HepG2 (cell line): ENCODE measurements around the gene CAPN2. TPM values are rescaled to one million over a fixed set of nuclear protein-coding genes. Genes with fewer than 3 reads are reported as not detected.

ENCODE experiments used
- BCL6 ChIP-seq: IDR thresholded peaks from 2 replicates; pipeline ENCODE4 v1.6.1; 2016; ENCODE audit warnings: missing genetic modification reagents, missing compliant biosample characterization
- CHCHD3 ChIP-seq: sonication (generic); formaldehyde crosslinking; IDR thresholded peaks from 2 replicates; pipeline ENCODE4 v1.8.0; 2022; ENCODE audit warnings: mild to moderate bottlenecking, missing genetic modification reagents, moderate library complexity
- ETV6 ChIP-seq: sonication (generic); formaldehyde crosslinking; conservative IDR thresholded peaks from 2 replicates; pipeline ENCODE4 v1.4.0; 2020; ENCODE audit warnings: missing genetic modification reagents
- FOXJ3 ChIP-seq: sonication (generic); formaldehyde crosslinking; IDR thresholded peaks from 2 replicates; pipeline ENCODE4 v1.4.0; 2020; ENCODE audit warnings: missing genetic modification reagents, mild to moderate bottlenecking, borderline replicate concordance
- GATAD2A ChIP-seq: IDR thresholded peaks from 2 replicates; pipeline ENCODE4 v1.6.1; 2016
- HNRNPUL1 ChIP-seq: fragments of 200-400 bp; formaldehyde crosslinking; IDR thresholded peaks from 2 replicates; pipeline ENCODE4 v1.6.1; 2017; ENCODE audit warnings: low read depth, mild to moderate bottlenecking, low read length, moderate library complexity
- KMT2A ChIP-seq: sonication (generic); formaldehyde crosslinking; IDR thresholded peaks from 2 replicates; pipeline ENCODE4 v1.4.0; 2020; ENCODE audit warnings: missing genetic modification reagents
- MTERF4 ChIP-seq: sonication (generic); formaldehyde crosslinking; IDR thresholded peaks from 2 replicates; pipeline ENCODE4 v1.8.0; 2023; ENCODE audit warnings: mild to moderate bottlenecking, missing genetic modification reagents
- PRMT3 ChIP-seq: sonication (generic); formaldehyde crosslinking; IDR thresholded peaks from 2 replicates; pipeline ENCODE4 v1.8.1; 2022; ENCODE audit warnings: low read depth, mild to moderate bottlenecking, moderate library complexity, missing genetic modification reagents, borderline replicate concordance
- RFX5 ChIP-seq: IDR thresholded peaks from 2 replicates; pipeline ENCODE4 v1.6.1; 2011; ENCODE audit warnings: low read depth, low read length, improper control_type of control experiment
- RFXAP ChIP-seq: sonication (generic); formaldehyde crosslinking; IDR thresholded peaks from 2 replicates; pipeline ENCODE4 v1.4.0; 2020; ENCODE audit warnings: missing genetic modification reagents, borderline replicate concordance
- SOX5 ChIP-seq: IDR thresholded peaks from 2 replicates; pipeline ENCODE4 v1.6.1; 2016; ENCODE audit warnings: borderline replicate concordance
- TMF1 ChIP-seq: sonication (generic); formaldehyde crosslinking; IDR thresholded peaks from 2 replicates; pipeline ENCODE4 v1.8.1; 2022; ENCODE audit warnings: low read depth, missing genetic modification reagents
- ZFX ChIP-seq: sonication (generic); formaldehyde crosslinking; IDR thresholded peaks from 2 replicates; pipeline ENCODE4 v1.4.0; 2020; ENCODE audit warnings: mild to moderate bottlenecking, low read depth, missing genetic modification reagents, moderate library complexity
- ZNF12 ChIP-seq: sonication (generic); formaldehyde crosslinking; IDR thresholded peaks from 2 replicates; pipeline ENCODE4 v1.5.0; 2020; ENCODE audit warnings: missing genetic modification reagents
- ZNF142 ChIP-seq: sonication (generic); formaldehyde crosslinking; IDR thresholded peaks from 2 replicates; pipeline ENCODE4 v1.4.0; 2020; ENCODE audit warnings: missing genetic modification reagents
- ZNF354B ChIP-seq: sonication (generic); formaldehyde crosslinking; IDR thresholded peaks from 2 replicates; pipeline ENCODE4 v1.8.0; 2022; ENCODE audit warnings: mild to moderate bottlenecking, missing genetic modification reagents
- ZNF546 ChIP-seq: sonication (generic); formaldehyde crosslinking; conservative IDR thresholded peaks from 2 replicates; pipeline ENCODE4 v1.8.1; 2023; ENCODE audit warnings: mild to moderate bottlenecking, missing genetic modification reagents
- ZNF83 ChIP-seq: sonication (generic); formaldehyde crosslinking; IDR thresholded peaks from 2 replicates; pipeline ENCODE4 v1.4.0; 2020; ENCODE audit warnings: missing genetic modification reagents, mild to moderate bottlenecking, borderline replicate concordance
- polyA plus RNA-seq, 8 experiments: library from polyadenylated mRNA; depleted of rRNA in 3 of 8; stranded (reverse) in 7 of 8; unstranded in 1 of 8; fragments of >200 nt; fragmentation: Illumina TruSeq in 4 of 8; extraction: Trizol in 4 of 8; gene quantifications; 2 replicates each; pipeline versions ENCODE4 v1.2.1 to v1.2.3, GENCODE V29; 2011 to 2016; ENCODE audit warnings: low read depth in 4 of 8, missing spikeins in 1 of 8, mixed read lengths in 1 of 8; ENCODE audit not compliant: insufficient read depth in 1 of 8
- total RNA-seq, 5 experiments: library from RNA; depleted of rRNA; stranded (reverse); fragments of >200 nt; fragmentation: Illumina TruSeq; extraction: Trizol; gene quantifications; 2 replicates each; pipeline ENCODE4 v1.2.3, GENCODE V29; 2016; ENCODE audit warnings: low read depth in 1 of 5
- TF ChIP-seq, protein P1 (sequence below): sonication (generic); formaldehyde crosslinking; conservative IDR thresholded peaks from 2 replicates; pipeline ENCODE4 v1.8.0; 2022; ENCODE audit warnings: mild to moderate bottlenecking, moderate library complexity, missing genetic modification reagents
- TF ChIP-seq, protein P2 (sequence below): sonication (generic); formaldehyde crosslinking; IDR thresholded peaks from 2 replicates; pipeline ENCODE4 v1.9.0; 2022; ENCODE audit warnings: low read depth, missing genetic modification reagents

Gene CAPN2
- total and polyA plus RNA-seq, 2 of the 13 experiments (the other 11 are each of a cell fraction or from before 2014, with no cell fraction given) = 6.2 to 7.4 TPM

DNA sequence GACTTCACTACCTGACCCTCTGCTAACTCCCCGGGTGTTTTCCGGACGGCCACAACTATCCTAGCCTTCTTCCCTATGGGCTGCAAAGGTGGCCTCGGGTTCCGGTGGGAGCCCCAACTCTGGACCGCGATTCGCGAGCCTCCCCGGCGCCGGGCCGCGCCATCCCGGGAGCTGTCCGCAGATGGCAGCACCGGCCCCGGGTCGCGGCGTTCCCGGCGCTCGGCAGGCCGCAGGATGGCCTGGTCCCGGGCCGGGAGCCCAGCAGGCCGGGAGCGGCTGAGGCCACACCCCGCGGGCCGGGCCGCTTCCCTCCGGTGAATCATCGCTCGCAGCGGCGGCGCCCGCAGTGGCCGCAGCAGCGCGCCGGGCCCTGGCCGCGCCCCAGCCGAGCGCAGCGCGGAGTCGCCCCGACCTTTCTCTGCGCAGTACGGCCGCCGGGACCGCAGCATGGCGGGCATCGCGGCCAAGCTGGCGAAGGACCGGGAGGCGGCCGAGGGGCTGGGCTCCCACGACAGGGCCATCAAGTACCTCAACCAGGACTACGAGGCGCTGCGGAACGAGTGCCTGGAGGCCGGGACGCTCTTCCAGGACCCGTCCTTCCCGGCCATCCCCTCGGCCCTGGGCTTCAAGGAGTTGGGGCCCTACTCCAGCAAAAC is at the start of gene CAPN2 (continued):
- no peak for TF ChIP-seq ETV6
- no peak for TF ChIP-seq ZNF83 (CRISPR knock-in tag)
- peak; percentile 55; the same call in 1 of the 2 replicates for TF ChIP-seq ZNF142 (CRISPR knock-in tag)
- no peak for TF ChIP-seq SOX5 (CRISPR knock-in tag)
- TF ChIP-seq RFXAP (CRISPR knock-in tag) = no peak
- TF ChIP-seq PRMT3 (CRISPR knock-in tag) = peak; percentile 87
- no peak for TF ChIP-seq BCL6 (CRISPR knock-in tag)
- no peak for TF ChIP-seq RFX5
- TF ChIP-seq KMT2A = peak; percentile 43; the same call in 1 of the 2 replicates
- no peak for TF ChIP-seq GATAD2A (CRISPR knock-in tag)
- peak; percentile 41; the same call in 1 of the 2 replicates for TF ChIP-seq TMF1 (CRISPR knock-in tag)
- no peak for TF ChIP-seq FOXJ3 (CRISPR knock-in tag)
- no peak for TF ChIP-seq HNRNPUL1
- TF ChIP-seq ZNF354B (CRISPR knock-in tag) = no peak
- TF ChIP-seq, protein P1, sequence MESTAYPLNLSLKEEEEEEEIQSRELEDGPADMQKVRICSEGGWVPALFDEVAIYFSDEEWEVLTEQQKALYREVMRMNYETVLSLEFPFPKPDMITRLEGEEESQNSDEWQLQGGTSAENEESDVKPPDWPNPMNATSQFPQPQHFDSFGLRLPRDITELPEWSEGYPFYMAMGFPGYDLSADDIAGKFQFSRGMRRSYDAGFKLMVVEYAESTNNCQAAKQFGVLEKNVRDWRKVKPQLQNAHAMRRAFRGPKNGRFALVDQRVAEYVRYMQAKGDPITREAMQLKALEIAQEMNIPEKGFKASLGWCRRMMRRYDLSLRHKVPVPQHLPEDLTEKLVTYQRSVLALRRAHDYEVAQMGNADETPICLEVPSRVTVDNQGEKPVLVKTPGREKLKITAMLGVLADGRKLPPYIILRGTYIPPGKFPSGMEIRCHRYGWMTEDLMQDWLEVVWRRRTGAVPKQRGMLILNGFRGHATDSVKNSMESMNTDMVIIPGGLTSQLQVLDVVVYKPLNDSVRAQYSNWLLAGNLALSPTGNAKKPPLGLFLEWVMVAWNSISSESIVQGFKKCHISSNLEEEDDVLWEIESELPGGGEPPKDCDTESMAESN = no peak; the same call in 1 of the 2 replicates
- no peak for TF ChIP-seq ZNF12 (CRISPR knock-in tag)
- peak; percentile 86 for TF ChIP-seq ZFX (CRISPR knock-in tag)
- TF ChIP-seq ZNF546 (CRISPR knock-in tag) = no peak
- no peak for TF ChIP-seq CHCHD3 (CRISPR knock-in tag)
- TF ChIP-seq, protein P2, sequence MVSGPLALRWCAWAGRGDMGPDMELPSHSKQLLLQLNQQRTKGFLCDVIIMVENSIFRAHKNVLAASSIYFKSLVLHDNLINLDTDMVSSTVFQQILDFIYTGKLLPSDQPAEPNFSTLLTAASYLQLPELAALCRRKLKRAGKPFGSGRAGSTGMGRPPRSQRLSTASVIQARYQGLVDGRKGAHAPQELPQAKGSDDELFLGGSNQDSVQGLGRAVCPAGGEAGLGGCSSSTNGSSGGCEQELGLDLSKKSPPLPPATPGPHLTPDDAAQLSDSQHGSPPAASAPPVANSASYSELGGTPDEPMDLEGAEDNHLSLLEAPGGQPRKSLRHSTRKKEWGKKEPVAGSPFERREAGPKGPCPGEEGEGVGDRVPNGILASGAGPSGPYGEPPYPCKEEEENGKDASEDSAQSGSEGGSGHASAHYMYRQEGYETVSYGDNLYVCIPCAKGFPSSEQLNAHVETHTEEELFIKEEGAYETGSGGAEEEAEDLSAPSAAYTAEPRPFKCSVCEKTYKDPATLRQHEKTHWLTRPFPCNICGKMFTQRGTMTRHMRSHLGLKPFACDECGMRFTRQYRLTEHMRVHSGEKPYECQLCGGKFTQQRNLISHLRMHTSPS (CRISPR knock-in tag) = no peak
- no peak for TF ChIP-seq MTERF4
